ENCODE results near the gene MBD4. TPM values are rescaled to one million over a fixed set of nuclear protein-coding genes. Genes with fewer than 3 reads are reported as not detected.

The MBD4 gene
- total and polyA plus RNA-seq, 2 experiments from 2014 or later = 33.9 to 59.3 TPM

DNA sequence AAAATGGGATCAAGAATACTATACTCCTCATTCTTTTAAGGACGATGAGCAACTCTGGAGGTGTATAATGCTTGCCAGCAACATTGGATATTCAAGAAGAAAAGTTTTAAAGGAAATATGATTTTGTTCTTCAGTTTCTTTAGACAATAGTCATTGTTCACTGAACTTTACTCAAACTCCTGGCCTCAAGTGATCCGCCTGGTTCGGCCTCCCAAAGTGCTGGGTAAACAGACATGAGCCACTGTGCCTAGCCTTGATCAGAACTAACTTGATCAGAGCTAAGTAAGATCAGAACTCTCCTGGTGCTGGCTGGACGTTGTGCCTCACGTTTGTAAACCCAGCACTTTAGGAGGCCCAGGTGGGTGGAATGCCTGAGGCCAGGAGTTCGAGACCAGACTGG is 23.9 kb downstream of the MBD4 start:
- H3K27me3 ChIP-seq (ENCODE audit: insufficient read depth) = no peaks in the 10 kb centered on the region
- Mint-ChIP-seq H3K27ac (no peak overlapping the region), H3K27me3 (ENCODE audit: insufficient read depth, low read depth, poor library complexity) (peaks cover 9% of the 10 kb centered on the region), H3K9me3 (no peaks in the 10 kb centered on the region; the same call in 2 of the 3 replicates), H3K36me3 (ENCODE audit: low read depth) (no peaks in the 10 kb centered on the region), H3K4me3 (no peak overlapping the region), H3K4me1 (peaks cover 13% of the 10 kb centered on the region)
- no peak overlapping the region for H3K4me3 ChIP-seq
- H3K4me1 ChIP-seq (ENCODE audit: insufficient read depth) = no peaks in the 10 kb centered on the region; the same call in 1 of the 2 replicates
- no peak overlapping the region for H3K27ac ChIP-seq (ENCODE audit: low read depth)
- no peaks in the 10 kb centered on the region for H4K20me1 ChIP-seq (replicated peaks; ENCODE audit: insufficient read depth)
- H3K4me2 ChIP-seq = no peak overlapping the region
- DNase-seq (ENCODE audit: low spot score) = no peak
- H3F3A ChIP-seq (replicated peaks; ENCODE audit: low read depth) = no peaks in the 10 kb centered on the region
- no peaks in the 10 kb centered on the region for H3K9me2 ChIP-seq (ENCODE audit: insufficient read depth)
- H2AFZ ChIP-seq = no peak overlapping the region
- no peaks in the 10 kb centered on the region for H3K36me3 ChIP-seq (ENCODE audit: insufficient read depth)
- ATAC-seq = no peak
- TF ChIP-seq NANOG (IDR thresholded peaks at IDR 0.05; ENCODE audit: borderline replicate concordance) (no peak), ZNF462 (CRISPR knock-in tag; IDR thresholded peaks at IDR 0.05) (no peak), CREB1 (CRISPR knock-in tag; IDR thresholded peaks at IDR 0.05; ENCODE audit: low read depth) (no peak), STAT1 (IDR thresholded peaks at IDR 0.05; ENCODE audit: unreplicated experiment) (no peak), ZNF114 (CRISPR knock-in tag; IDR thresholded peaks at IDR 0.05) (no peak), EZH2 (IDR thresholded peaks at IDR 0.05; ENCODE audit: low read depth, unreplicated experiment) (no peak), JUNB (IDR thresholded peaks at IDR 0.05; ENCODE audit: unreplicated experiment) (no peak), ETS1 (IDR thresholded peaks at IDR 0.05) (no peak), ZNF331 (CRISPR knock-in tag; IDR thresholded peaks at IDR 0.05; ENCODE audit: low read depth) (no peak), EZH2phosphoT487 (IDR thresholded peaks at IDR 0.05; ENCODE audit: unreplicated experiment) (no peak), POLR2AphosphoS5 (IDR thresholded peaks at IDR 0.05; ENCODE audit: low read depth) (no peak)
- TF ChIP-seq, protein P1, sequence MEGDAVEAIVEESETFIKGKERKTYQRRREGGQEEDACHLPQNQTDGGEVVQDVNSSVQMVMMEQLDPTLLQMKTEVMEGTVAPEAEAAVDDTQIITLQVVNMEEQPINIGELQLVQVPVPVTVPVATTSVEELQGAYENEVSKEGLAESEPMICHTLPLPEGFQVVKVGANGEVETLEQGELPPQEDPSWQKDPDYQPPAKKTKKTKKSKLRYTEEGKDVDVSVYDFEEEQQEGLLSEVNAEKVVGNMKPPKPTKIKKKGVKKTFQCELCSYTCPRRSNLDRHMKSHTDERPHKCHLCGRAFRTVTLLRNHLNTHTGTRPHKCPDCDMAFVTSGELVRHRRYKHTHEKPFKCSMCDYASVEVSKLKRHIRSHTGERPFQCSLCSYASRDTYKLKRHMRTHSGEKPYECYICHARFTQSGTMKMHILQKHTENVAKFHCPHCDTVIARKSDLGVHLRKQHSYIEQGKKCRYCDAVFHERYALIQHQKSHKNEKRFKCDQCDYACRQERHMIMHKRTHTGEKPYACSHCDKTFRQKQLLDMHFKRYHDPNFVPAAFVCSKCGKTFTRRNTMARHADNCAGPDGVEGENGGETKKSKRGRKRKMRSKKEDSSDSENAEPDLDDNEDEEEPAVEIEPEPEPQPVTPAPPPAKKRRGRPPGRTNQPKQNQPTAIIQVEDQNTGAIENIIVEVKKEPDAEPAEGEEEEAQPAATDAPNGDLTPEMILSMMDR (conservative IDR thresholded peaks at IDR 0.05; ENCODE audit: low read depth in 2 of 2) = no peak
- TF ChIP-seq, protein P2, sequence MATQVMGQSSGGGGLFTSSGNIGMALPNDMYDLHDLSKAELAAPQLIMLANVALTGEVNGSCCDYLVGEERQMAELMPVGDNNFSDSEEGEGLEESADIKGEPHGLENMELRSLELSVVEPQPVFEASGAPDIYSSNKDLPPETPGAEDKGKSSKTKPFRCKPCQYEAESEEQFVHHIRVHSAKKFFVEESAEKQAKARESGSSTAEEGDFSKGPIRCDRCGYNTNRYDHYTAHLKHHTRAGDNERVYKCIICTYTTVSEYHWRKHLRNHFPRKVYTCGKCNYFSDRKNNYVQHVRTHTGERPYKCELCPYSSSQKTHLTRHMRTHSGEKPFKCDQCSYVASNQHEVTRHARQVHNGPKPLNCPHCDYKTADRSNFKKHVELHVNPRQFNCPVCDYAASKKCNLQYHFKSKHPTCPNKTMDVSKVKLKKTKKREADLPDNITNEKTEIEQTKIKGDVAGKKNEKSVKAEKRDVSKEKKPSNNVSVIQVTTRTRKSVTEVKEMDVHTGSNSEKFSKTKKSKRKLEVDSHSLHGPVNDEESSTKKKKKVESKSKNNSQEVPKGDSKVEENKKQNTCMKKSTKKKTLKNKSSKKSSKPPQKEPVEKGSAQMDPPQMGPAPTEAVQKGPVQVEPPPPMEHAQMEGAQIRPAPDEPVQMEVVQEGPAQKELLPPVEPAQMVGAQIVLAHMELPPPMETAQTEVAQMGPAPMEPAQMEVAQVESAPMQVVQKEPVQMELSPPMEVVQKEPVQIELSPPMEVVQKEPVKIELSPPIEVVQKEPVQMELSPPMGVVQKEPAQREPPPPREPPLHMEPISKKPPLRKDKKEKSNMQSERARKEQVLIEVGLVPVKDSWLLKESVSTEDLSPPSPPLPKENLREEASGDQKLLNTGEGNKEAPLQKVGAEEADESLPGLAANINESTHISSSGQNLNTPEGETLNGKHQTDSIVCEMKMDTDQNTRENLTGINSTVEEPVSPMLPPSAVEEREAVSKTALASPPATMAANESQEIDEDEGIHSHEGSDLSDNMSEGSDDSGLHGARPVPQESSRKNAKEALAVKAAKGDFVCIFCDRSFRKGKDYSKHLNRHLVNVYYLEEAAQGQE (IDR thresholded peaks at IDR 0.05; ENCODE audit: unreplicated experiment) = no peak
- no peaks in the 10 kb centered on the region for H3K79me2 ChIP-seq (replicated peaks; ENCODE audit: insufficient read depth)
